ENCODE measurements around the gene TLE3.

The TLE3 gene

GRCh38 chr15:70083946-70084345 lies 13.8 kb downstream of the TLE3 start:
- no peak for DNase-seq (ENCODE audit: low spot score)

GRCh38 chr15:70083418-70083817 lies 14.3 kb downstream of the TLE3 start:
- DNase-seq (ENCODE audit: low spot score) = no peak

- DNase-seq (ENCODE audit: low spot score) = no peak
These were observed 15.3 kb downstream of the TLE3 start for GRCh38 chr15:70082281-70082900.

- no peak for DNase-seq (ENCODE audit: low spot score)
These were observed 16.1 kb downstream of the TLE3 start for GRCh38 chr15:70081612-70082011.

- DNase-seq (ENCODE audit: low spot score) = no peak
These were observed 17.4 kb downstream of the TLE3 start for GRCh38 chr15:70080347-70080746.

- no peak for DNase-seq (ENCODE audit: low spot score)
These were observed 17.8 kb downstream of the TLE3 start for GRCh38 chr15:70079888-70080287.

- no peak for DNase-seq (ENCODE audit: low spot score)
These were observed 18.9 kb downstream of the TLE3 start for GRCh38 chr15:70078578-70079417.

- DNase-seq (ENCODE audit: low spot score) = no peak
These were observed 20.2 kb downstream of the TLE3 start for GRCh38 chr15:70077188-70078147.

- DNase-seq (ENCODE audit: low spot score) = no peak
These were observed 23.3 kb downstream of the TLE3 start for GRCh38 chr15:70074380-70074779.

GRCh38 chr15:70072479-70072878 lies 25.2 kb downstream of the TLE3 start:
- DNase-seq (ENCODE audit: low spot score) = no peak

GRCh38 chr15:70071799-70072198 lies 25.9 kb downstream of the TLE3 start:
- no peak for DNase-seq (ENCODE audit: low spot score)

GRCh38 chr15:70069716-70070115 lies 28.0 kb downstream of the TLE3 start:
- DNase-seq (ENCODE audit: low spot score) = no peak

- no peak for DNase-seq (ENCODE audit: low spot score)
These were observed 28.7 kb downstream of the TLE3 start for GRCh38 chr15:70068783-70069565.

- no peak for DNase-seq (ENCODE audit: low spot score)
These were observed 30.0 kb downstream of the TLE3 start for GRCh38 chr15:70067681-70068080.

GRCh38 chr15:70067011-70067410 lies 30.7 kb downstream of the TLE3 start:
- no peak for DNase-seq (ENCODE audit: low spot score)

GRCh38 chr15:70066447-70066846 lies 31.3 kb downstream of the TLE3 start:
- DNase-seq (ENCODE audit: low spot score) = no peak

GRCh38 chr15:70066004-70066403 lies 31.7 kb downstream of the TLE3 start:
- DNase-seq (ENCODE audit: low spot score) = no peak

- no peak for DNase-seq (ENCODE audit: low spot score)
These were observed 32.6 kb downstream of the TLE3 start for GRCh38 chr15:70065006-70065722.

GRCh38 chr15:70064441-70064840 lies 33.3 kb downstream of the TLE3 start:
- DNase-seq (ENCODE audit: low spot score) = no peak

GRCh38 chr15:70063980-70064379 lies 33.7 kb downstream of the TLE3 start:
- no peak for DNase-seq (ENCODE audit: low spot score)
